WTC11 (cell line): ENCODE data around the gene TTLL13. TPM values are rescaled to one million over a fixed set of nuclear protein-coding genes. Genes with fewer than 3 reads are reported as not detected.

ENCODE experiments used
- ATAC-seq: fragments of 200-7000 bp; cut with Tn5 transposase; 2 replicates; pipeline ENCODE4 v1.10.0; 2021; ENCODE audit warnings: mild to moderate bottlenecking, moderate library complexity
- CTCF ChIA-PET: fragments of 300-600 bp; sonication (Branson Sonifier 250); formaldehyde crosslinking; loops from one replicate; lab custom pipeline; 2021; ENCODE audit warnings: antibody characterized with exemption; lab: Charles Lee
- POLR2A ChIA-PET: fragments of 350-600 bp; sonication (Branson Sonifier 250); formaldehyde crosslinking; loops from one replicate; lab custom pipeline; 2021; ENCODE audit warnings: antibody characterized with exemption; lab: Charles Lee
- DNase-seq: peaks from one replicate; pipeline ENCODE4 v3.0.0; 2021; ENCODE audit warnings: low spot score
- H3K27ac Mint-ChIP-seq: 2 replicates; pipeline ENCODE4 v1.8.0; 2021; ENCODE audit warnings: mixed read lengths
- H3K27me3 Mint-ChIP-seq: 2 replicates; pipeline ENCODE4 v1.8.0; 2021; ENCODE audit warnings: low read depth, mild to moderate bottlenecking, moderate library complexity, mixed read lengths
- H3K36me3 Mint-ChIP-seq: 2 replicates; pipeline ENCODE4 v1.8.0; 2021; ENCODE audit warnings: mixed read lengths
- H3K4me1 Mint-ChIP-seq: 2 replicates; pipeline ENCODE4 v1.8.0; 2022; ENCODE audit warnings: mixed read lengths
- H3K4me3 Mint-ChIP-seq: 2 replicates; pipeline ENCODE4 v1.8.0; 2021; ENCODE audit warnings: mild to moderate bottlenecking, moderate library complexity, mixed read lengths
- H3K9me3 Mint-ChIP-seq: 2 replicates; pipeline ENCODE4 v1.8.0; 2021; ENCODE audit warnings: mixed read lengths
- ATF1 ChIP-seq: sonication (generic); formaldehyde crosslinking; IDR thresholded peaks from 2 replicates; pipeline ENCODE4 v1.8.1; 2023; ENCODE audit warnings: mild to moderate bottlenecking, moderate library complexity, missing genetic modification reagents
- ETV6 ChIP-seq: sonication (generic); formaldehyde crosslinking; IDR thresholded peaks from 2 replicates; pipeline ENCODE4 v1.8.1; 2022; ENCODE audit warnings: mild to moderate bottlenecking, missing genetic modification reagents
- FOXJ3 ChIP-seq: sonication (generic); formaldehyde crosslinking; IDR thresholded peaks from 2 replicates; pipeline ENCODE4 v1.9.0; 2021; ENCODE audit warnings: missing genetic modification reagents, mild to moderate bottlenecking, borderline replicate concordance
- GTF2I ChIP-seq: fragments of 250-450 bp; sonication (Bioruptor Pico); conservative IDR thresholded peaks from 2 replicates; pipeline ENCODE4 v1.4.0; 2021; ENCODE audit warnings: mild to moderate bottlenecking
- NFYB ChIP-seq: sonication (generic); formaldehyde crosslinking; conservative IDR thresholded peaks from 2 replicates; pipeline ENCODE4 v1.8.0; 2022; ENCODE audit warnings: low read depth, missing genetic modification reagents
- TP53 ChIP-seq: sonication (generic); formaldehyde crosslinking; IDR thresholded peaks from 2 replicates; pipeline ENCODE4 v1.8.1; 2023; ENCODE audit warnings: mild to moderate bottlenecking, missing genetic modification reagents
- ZNF232 ChIP-seq: sonication (generic); formaldehyde crosslinking; IDR thresholded peaks from 2 replicates; pipeline ENCODE4 v1.8.0; 2022; ENCODE audit warnings: mild to moderate bottlenecking, missing genetic modification reagents
- total RNA-seq: library from RNA; stranded (reverse); gene quantifications from 3 replicates; pipeline ENCODE4 v1.2.3, GENCODE V29; 2021
- TF ChIP-seq, protein P1 (sequence below): sonication (generic); formaldehyde crosslinking; IDR thresholded peaks from 2 replicates; pipeline ENCODE4 v1.8.1; 2022; ENCODE audit warnings: mild to moderate bottlenecking, missing genetic modification reagents, moderate library complexity, borderline replicate concordance
- TF ChIP-seq, protein P2 (sequence below): sonication (generic); formaldehyde crosslinking; IDR thresholded peaks from 2 replicates; pipeline ENCODE4 v1.8.1; 2022; ENCODE audit warnings: missing genetic modification reagents, borderline replicate concordance
- TF ChIP-seq, protein P3 (sequence below): fragments of 250-450 bp; sonication (Bioruptor Pico); IDR thresholded peaks from 2 replicates; pipeline ENCODE4 v1.9.0; 2021; ENCODE audit warnings: mild to moderate bottlenecking
- TF ChIP-seq, protein P4 (sequence below): sonication (generic); formaldehyde crosslinking; IDR thresholded peaks from 2 replicates; pipeline ENCODE4 v1.8.1; 2023; ENCODE audit warnings: mild to moderate bottlenecking, missing genetic modification reagents, borderline replicate concordance
- TF ChIP-seq, protein P5 (sequence below): sonication (generic); formaldehyde crosslinking; IDR thresholded peaks from 2 replicates; pipeline ENCODE4 v1.8.1; 2022; ENCODE audit warnings: low read depth, missing genetic modification reagents, borderline replicate concordance

The TTLL13 gene
- total RNA-seq, 1 experiment from 2014 or later = 0.48 TPM

DNA sequence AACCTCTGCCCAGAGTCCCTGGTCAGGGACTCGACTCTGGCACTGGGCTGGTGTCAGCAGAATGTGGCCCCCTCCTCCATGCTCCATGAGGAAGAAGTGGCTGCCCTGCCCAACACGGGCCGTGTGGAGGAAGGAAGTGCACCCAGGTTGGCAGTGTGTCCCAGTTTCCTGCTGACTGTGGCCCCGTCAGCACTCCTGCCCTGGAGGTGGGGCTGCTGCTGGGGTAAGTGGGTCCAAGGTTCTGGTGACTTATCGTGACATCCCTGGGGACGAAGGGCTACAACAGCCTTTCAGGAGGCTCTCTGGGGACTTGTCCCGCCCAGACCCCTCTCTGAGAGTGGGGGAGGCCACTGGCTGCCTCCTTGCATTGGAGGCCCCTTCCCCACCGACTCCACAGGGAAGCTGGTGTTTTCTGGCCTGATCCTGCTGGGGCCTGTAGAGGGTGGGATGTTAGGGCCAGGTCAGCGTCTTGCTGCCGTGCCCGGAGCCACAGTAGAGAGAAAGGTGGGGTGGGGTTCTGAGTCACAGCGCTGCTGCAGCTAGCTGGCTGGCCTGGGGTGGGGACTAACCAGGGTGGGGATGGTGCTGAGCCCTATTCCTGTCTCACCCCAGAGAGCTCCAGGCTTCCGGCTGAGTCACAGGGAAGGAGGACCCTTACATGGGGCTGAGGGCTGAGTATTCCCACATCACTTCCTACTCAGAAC, 37.8 kb upstream of the TTLL13 start (continued):
- no peak for TF ChIP-seq GTF2I (CRISPR knock-in tag)
- TF ChIP-seq, protein P1, sequence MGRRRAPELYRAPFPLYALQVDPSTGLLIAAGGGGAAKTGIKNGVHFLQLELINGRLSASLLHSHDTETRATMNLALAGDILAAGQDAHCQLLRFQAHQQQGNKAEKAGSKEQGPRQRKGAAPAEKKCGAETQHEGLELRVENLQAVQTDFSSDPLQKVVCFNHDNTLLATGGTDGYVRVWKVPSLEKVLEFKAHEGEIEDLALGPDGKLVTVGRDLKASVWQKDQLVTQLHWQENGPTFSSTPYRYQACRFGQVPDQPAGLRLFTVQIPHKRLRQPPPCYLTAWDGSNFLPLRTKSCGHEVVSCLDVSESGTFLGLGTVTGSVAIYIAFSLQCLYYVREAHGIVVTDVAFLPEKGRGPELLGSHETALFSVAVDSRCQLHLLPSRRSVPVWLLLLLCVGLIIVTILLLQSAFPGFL = no peak
- TF ChIP-seq, protein P2, sequence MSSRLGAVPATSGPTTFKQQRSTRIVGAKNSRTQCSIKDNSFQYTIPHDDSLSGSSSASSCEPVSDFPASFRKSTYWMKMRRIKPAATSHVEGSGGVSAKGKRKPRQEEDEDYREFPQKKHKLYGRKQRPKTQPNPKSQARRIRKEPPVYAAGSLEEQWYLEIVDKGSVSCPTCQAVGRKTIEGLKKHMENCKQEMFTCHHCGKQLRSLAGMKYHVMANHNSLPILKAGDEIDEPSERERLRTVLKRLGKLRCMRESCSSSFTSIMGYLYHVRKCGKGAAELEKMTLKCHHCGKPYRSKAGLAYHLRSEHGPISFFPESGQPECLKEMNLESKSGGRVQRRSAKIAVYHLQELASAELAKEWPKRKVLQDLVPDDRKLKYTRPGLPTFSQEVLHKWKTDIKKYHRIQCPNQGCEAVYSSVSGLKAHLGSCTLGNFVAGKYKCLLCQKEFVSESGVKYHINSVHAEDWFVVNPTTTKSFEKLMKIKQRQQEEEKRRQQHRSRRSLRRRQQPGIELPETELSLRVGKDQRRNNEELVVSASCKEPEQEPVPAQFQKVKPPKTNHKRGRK (CRISPR knock-in tag) = no peak
- TF ChIP-seq, protein P3, sequence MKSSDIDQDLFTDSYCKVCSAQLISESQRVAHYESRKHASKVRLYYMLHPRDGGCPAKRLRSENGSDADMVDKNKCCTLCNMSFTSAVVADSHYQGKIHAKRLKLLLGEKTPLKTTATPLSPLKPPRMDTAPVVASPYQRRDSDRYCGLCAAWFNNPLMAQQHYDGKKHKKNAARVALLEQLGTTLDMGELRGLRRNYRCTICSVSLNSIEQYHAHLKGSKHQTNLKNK (CRISPR knock-in tag) = no peak
- TF ChIP-seq, protein P4, sequence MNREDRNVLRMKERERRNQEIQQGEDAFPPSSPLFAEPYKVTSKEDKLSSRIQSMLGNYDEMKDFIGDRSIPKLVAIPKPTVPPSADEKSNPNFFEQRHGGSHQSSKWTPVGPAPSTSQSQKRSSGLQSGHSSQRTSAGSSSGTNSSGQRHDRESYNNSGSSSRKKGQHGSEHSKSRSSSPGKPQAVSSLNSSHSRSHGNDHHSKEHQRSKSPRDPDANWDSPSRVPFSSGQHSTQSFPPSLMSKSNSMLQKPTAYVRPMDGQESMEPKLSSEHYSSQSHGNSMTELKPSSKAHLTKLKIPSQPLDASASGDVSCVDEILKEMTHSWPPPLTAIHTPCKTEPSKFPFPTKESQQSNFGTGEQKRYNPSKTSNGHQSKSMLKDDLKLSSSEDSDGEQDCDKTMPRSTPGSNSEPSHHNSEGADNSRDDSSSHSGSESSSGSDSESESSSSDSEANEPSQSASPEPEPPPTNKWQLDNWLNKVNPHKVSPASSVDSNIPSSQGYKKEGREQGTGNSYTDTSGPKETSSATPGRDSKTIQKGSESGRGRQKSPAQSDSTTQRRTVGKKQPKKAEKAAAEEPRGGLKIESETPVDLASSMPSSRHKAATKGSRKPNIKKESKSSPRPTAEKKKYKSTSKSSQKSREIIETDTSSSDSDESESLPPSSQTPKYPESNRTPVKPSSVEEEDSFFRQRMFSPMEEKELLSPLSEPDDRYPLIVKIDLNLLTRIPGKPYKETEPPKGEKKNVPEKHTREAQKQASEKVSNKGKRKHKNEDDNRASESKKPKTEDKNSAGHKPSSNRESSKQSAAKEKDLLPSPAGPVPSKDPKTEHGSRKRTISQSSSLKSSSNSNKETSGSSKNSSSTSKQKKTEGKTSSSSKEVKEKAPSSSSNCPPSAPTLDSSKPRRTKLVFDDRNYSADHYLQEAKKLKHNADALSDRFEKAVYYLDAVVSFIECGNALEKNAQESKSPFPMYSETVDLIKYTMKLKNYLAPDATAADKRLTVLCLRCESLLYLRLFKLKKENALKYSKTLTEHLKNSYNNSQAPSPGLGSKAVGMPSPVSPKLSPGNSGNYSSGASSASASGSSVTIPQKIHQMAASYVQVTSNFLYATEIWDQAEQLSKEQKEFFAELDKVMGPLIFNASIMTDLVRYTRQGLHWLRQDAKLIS = no peak
- TF ChIP-seq, protein P5, sequence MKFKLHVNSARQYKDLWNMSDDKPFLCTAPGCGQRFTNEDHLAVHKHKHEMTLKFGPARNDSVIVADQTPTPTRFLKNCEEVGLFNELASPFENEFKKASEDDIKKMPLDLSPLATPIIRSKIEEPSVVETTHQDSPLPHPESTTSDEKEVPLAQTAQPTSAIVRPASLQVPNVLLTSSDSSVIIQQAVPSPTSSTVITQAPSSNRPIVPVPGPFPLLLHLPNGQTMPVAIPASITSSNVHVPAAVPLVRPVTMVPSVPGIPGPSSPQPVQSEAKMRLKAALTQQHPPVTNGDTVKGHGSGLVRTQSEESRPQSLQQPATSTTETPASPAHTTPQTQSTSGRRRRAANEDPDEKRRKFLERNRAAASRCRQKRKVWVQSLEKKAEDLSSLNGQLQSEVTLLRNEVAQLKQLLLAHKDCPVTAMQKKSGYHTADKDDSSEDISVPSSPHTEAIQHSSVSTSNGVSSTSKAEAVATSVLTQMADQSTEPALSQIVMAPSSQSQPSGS = no peak
- TF ChIP-seq ATF1 (CRISPR knock-in tag) = no peak
- TF ChIP-seq, all 79 proteins: peak for 0

DNA sequence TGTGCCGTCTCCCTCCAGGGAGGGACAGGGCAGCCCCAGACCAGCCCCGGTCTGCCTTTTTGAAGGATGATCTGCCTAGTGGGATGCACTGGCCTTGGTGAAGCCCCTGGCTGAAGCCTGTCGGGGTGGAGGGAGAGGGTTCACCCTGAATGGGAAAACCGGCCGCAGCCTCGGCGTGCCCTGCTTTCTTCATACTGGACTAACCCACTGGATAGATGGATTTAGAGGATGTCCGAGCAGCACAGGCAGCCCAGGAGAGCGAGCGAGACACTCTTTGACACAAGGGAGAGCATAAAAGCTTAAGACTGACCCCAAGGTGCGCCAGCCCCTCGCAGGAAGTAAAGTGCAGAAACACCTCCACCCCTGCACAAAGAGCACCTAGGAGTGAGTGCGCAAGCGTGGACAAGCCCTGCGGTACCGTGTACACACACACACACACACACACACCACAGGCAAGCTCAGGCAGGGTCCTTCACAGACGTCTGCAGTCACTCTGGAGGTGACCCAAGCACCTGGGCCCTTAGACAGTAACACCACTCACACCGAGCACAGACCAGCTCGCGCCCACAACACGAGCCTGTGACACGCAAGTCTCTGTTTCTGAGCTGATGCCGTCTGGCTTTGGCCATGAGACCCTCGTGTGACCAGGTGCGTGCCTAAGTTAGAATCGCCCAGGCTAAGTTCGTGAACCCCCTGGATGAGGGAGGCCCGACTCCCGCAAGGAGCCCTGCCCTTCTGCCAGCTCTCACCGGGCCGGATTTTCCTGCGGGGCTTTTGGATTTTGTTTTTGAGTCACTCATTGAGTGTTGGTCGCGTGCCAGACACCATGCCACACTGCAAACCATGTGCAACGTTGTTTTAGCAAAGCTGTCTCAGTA, 36.9 kb upstream of the TTLL13 start:
- H3K4me3 Mint-ChIP-seq = no peak overlapping the region
- H3K4me1 Mint-ChIP-seq = peaks cover 12% of the 10 kb centered on the region
- H3K27me3 Mint-ChIP-seq = no peaks in the 10 kb centered on the region
- no peak for DNase-seq
- no peak for TF ChIP-seq ZNF232 (CRISPR knock-in tag)
- TF ChIP-seq NFYB (CRISPR knock-in tag) = no peak
- TF ChIP-seq TP53 (CRISPR knock-in tag) = no peak
- H3K9me3 Mint-ChIP-seq = no peaks in the 10 kb centered on the region
- ChIA-PET CTCF (interaction anchor here (1.1 to 6.5 kb wide), 4 partner anchors 9 to 69 kb away, joined by 5 to 62 read pairs (median 9); partner anchors contain the start of genes CIB1, GDPGP1 and SEMA4B), POLR2A (no interaction called here)
- peak overlapping the region; percentile 95 for H3K27ac Mint-ChIP-seq
- no peak for ATAC-seq
- H3K36me3 Mint-ChIP-seq = peaks cover 4% of the 10 kb centered on the region; the same call in 1 of the 2 replicates

DNA sequence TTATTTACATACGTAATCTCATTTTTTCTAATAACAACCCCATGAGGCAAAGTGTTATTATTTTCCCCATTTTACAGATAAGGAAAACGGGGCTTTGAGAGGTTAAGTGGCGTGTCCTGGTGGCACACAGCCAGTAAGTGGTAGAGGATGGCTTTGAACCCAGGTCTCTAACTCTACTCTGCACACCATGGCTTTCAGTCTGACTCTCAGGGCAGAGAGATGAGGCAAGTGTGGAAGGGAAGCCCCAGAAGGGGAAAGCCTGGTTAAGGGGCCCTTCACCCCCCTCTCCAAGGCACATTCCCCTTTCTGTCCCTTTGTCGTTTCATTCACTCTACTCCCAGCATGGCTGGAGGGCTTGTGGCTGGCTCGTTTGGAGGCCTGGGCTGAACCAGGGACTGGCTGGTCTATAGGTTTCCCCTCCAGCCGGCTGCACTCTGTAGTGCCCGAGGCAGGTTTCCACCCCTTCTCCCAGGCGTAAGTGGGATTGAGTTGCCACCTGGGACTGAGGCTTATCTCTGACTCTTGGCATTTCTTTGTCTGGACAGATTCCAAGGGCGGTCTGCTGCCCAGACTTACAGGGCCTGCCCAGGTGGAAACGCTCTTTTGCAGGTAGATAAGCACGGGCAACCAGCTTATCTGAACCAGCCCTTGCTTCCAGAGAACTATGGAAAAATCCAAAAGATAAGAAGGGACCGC, 36.1 kb upstream of the TTLL13 start:
- Mint-ChIP-seq H3K4me1 (peaks cover 12% of the 10 kb centered on the region), H3K4me3 (no peak overlapping the region), H3K9me3 (no peaks in the 10 kb centered on the region), H3K27me3 (no peaks in the 10 kb centered on the region), H3K36me3 (peaks cover 4% of the 10 kb centered on the region; the same call in 1 of the 2 replicates), H3K27ac (peak overlapping the region; percentile 90)
- ChIA-PET CTCF (interaction anchor here (0.7 to 6.5 kb wide), 8 partner anchors 8 to 168 kb away, joined by 3 to 62 read pairs (median 11); partner anchors contain the start of genes IDH2 and SEMA4B), POLR2A (interaction anchor here (0.6 kb wide), 1 partner anchor 61 kb away, joined by 3 read pairs; no protein-coding TSS in a partner anchor)
- DNase-seq (no peak), ATAC-seq (no peak)
- TF ChIP-seq, protein P2 (CRISPR knock-in tag) = no peak
- TF ChIP-seq FOXJ3 = no peak
- TF ChIP-seq, protein P1 = no peak
- TF ChIP-seq, protein P3 (CRISPR knock-in tag) = no peak
- TF ChIP-seq ETV6 (CRISPR knock-in tag) = no peak
